ENCODE data around the gene ZSCAN31.

Gene ZSCAN31

DNA sequence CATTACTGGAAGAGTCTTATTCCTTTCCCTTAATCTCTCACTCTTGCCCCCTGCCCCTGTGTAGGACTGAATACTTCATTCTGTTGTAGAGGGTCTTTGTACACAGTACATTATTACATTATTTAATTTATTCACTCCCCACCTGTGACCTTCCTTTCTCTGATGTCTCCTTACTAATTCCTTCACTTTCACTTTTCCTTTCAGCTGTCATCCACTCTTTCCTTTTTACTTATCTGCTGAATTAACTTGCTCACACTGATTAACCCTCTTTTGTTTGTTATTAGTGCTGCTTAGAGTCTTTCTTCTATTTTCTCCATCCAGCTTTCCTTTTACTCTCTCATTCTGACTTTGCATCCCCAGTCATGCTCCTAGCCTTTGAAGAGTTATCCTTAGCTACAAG lies 61.1 kb downstream of the ZSCAN31 start:
- Mint-ChIP-seq H3K4me3 (no peak overlapping the region), H3K36me3 (ENCODE audit: low read depth) (peaks cover 64% of the 10 kb centered on the region), H3K27ac (peak overlapping the region; percentile 16), H3K9me3 (no peaks in the 10 kb centered on the region), H3K4me1 (ENCODE audit: low read depth) (peaks cover 20% of the 10 kb centered on the region), H3K27me3 (peaks cover 3% of the 10 kb centered on the region)
- intact Hi-C loops (cut with micrococcal nuclease) = no loop called here
